GM18519 (cell line): ENCODE measurements around the gene SCIMP.
"Not testable (repeated sequence)": the region's sequence is repeated elsewhere in the genome, so short reads cannot be mapped to it uniquely, and the experiment has no call there.

ENCODE experiments used
- ATAC-seq: cut with Tn5 transposase; IDR thresholded peaks from one replicate; pipeline ENCODE4 v1.9.1; 2021; ENCODE audit warnings: mild to moderate bottlenecking, moderate library complexity; ENCODE audit not compliant: unreplicated experiment, low FRiP score

The SCIMP gene

DNA sequence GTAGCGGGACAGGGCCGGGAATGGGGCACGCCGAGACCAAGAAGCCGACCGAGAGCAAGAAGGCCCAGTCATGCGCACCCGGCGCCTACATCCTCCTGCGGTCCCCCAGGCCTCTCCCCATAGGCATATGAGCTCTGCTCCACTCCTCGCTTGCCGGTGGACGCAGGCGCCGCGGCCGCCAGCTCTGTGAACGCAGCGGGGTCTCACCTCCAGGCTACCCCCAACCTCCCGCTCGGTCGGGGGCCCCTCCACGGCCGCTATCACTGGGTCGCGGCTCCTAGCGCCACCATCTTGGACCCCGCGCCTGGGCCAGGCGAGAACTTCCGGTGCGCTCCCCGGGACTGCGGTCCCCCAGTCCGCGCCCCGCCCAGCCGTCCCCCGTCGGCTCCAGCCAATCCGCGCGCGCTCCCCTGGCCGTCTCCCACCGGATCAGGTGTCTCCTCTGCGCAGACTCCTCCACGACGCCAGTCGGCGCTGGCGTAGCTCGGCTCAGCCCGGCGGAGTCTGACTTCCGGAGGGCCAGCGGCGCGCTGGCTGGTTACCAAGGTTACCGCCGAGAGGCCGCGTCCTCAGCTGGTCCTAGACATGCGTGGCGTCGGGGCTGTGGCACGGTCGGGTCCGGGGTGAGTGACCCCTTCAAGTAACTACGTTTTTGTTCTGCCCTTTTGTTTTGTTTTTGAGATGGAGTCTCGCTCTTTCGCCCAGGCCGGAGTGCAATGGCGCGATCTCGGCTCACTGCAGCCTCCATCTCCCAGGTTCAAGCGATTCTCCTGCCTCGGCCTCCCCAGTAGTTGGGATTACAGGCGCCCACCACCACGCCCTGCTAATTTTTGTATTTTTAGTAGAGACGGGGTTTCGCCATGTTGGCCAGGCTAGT, 42.9 kb downstream of the SCIMP start, which contains the start of gene ZNF594:
ZNF594 (minus strand) TSS at position 328 of the 877 bp plus-strand sequence. CDS start 7,612 bp downstream, outside the sequence.
- peak; percentile 89 for ATAC-seq

DNA sequence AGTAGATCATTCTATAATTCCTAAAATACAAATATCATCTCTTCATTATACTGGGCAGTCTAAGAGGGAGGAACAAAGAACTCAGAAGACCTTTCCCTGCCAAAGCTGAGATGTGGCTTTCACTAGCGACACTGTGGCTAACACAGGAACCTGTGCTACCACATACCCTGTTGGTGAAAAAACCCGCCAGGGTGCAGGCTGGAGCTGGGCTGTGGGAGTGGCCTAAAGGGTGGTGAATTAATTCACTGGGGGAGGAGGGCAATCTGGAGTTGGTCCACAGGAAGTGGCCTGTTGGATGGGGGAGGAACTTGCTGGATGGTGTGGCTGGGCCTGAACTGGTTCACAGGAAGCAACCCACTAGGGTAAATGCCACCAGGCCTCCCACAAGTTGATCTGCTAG, 50.4 kb downstream of the SCIMP start:
- no peak for ATAC-seq

DNA sequence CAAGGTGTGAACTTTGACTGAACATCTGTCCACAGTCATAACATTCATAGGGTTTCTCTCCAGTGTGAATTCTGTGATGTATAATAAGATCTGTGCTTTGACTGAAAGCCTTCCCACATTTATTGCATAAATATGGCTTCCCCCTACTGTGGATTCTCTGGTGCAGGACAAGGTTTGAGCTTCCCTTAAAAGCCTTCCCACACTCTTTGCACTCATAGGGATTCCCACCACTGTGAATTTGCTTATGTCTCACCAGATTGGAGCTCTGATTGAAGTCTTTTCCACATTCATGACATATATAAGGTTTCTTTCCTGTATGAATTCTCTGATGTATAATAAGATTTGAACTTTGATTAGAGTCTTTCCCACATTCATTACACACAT, 51.3 kb downstream of the SCIMP start:
- no peak for ATAC-seq

DNA sequence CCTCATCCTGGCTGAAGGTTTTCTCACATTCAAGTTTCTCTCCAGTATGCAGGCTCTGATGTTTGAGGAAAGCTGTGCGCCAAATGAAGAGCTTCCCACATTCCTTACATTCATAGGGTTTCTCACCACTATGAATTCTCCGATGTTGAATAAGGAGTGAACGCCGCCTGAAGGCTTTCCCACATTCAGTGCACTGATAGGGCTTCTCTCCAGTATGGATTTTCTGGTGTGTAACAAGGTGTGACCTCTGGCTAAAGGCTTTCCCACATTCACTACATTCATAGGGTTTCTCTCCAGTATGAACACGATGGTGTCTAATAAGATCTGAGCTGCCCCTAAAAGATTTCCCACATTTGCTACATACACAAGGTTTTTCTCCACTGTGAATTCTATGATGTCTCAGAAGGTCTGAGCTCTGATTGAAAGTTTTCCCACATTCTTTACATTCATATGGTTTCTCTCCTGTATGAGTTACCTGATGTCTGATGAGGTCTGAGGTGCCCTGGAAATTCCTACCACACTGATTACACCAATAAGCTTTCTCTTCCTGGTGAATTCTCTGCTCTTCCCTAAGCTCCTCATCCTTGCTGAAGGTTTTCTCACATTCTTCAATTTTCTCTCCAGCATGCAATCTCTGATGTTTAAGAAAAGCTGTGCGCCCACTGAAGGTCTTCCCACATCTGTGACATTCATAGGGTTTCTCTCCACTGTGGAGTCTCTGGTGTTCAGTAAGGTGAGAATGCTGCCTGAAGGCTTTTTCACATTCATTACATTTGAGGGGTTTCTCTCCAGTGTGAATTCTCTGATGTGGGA, 51.9 kb downstream of the SCIMP start:
- ATAC-seq, result no peak

DNA sequence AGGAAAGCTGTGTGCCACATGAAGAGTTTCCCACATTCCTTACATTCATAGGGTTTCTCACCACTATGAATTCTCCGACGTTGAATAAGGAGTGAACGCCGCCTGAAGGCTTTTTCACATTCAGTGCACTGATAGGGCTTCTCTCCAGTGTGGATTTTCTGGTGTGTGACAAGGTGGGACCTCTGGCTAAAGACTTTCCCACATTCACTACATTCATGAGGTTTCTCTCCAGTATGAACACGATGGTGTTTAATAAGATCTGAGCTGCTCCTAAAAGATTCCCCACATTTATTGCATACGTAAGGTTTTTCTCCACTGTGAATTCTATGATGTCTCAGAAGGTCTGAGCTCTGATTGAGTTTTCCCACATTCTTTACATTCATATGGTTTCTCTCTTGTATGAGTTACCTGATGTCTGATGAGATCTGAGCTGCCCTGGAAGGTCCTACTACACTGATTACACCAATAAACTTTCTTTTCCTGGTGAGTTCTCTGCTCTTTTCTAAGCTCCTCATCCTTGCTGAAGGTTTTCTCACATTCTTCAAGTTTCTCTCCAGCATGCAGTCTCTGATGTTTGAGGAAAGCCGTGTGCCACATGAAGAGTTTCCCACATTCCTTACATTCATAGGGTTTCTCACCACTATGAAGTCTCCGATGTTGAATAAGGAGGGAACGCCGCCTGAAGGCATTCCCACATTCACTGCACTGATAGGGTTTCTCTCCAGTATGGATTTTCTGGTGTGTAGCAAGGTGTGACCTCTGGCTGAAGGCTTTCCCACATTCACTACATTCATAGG, 53.0 kb downstream of the SCIMP start:
- no peak for ATAC-seq

DNA sequence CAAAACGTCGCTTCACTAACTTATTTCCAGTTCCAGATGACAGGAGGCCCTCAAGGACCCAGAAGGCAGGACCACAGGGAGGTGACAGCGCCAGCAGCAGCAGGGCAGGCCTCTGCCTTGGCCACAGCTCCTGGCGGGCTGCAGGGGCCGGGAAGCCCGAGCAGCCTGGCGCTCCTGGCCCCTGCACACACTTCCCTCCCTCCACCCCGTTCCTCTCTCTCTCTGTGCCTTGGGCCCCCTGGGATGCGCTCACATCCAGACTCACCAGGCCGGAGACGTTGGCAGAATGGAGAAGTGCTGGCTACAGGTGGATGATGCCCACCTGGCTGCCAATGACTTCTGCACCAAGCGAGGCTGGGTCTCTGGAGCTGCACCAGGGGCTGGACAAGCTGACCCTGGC, 55.7 kb downstream of the SCIMP start:
- ATAC-seq, result no peak

DNA sequence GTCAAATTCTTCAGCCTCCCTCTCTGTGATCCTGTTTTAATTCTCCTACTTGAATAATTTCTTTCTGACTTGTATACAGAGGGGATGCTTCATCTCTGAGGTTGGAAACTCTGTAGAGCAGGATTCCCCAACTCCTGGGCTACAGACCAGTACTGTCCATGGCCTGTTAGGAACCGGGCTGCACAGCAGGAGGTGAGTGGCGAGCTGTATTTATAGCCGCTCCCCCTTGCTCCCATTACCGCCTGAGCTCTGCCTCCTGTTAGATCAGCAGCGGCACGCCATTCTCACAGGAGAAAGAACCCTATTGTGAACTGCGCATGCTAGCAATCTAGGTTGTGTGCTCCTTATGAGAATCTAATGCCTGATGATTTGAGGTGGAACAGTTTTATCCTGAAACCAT, 59.6 kb downstream of the SCIMP start:
- not testable (repeated sequence) for ATAC-seq

DNA sequence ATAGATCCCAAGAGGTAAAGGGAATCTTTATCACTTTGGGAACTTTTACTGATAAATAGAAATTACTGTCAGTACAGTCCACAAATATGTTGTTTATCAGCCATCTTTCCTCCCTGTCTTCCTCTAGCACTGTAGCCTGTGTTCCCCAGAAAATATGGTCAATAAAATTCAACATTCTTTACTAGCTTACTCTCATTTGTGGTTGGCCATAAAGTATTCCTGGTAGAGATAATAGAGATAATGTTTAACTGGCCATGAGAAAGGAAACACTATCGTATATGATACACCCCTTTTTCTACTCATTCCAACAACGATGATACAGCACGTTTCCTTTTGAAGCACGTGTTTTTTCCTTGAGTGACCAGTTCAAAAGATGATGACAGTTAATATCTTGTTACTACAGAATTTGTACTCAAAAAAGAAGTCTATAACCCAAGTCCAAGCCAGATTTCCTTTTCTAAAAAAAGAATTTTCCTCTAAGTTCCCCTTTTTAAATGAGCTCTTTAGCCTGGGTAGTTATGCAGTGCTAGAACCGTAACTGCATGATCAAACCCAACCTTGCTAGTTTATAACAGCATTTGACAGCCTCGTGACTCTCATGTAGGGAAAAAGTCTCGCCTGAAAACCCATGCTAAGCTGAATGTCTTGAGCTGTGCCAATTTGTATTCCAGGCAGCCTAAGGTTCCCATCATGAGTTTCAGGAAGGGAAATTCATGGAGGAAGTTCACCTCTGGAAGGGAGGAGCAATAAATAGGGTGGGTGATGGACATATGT, 68.7 kb downstream of the SCIMP start:
- ATAC-seq, result not testable (repeated sequence)

DNA sequence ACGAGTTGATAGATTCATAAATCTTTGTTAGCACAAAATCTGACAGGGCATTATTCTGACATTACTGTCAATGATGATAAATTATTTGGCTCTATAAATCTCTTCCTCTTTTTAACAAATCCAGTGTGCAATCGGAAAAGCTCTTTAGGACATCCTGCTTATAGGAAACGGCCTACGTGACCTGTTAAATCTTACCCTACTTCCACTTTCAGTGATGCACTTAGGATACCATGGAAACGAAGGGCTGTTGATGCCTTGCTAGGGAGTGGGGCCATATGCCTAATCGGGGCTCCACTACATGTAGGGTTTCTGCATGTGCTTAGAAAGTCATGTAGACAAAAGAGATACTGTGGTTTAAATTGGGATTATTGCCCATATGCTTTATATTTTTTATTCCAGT, 70.2 kb downstream of the SCIMP start:
- ATAC-seq, result no peak

DNA sequence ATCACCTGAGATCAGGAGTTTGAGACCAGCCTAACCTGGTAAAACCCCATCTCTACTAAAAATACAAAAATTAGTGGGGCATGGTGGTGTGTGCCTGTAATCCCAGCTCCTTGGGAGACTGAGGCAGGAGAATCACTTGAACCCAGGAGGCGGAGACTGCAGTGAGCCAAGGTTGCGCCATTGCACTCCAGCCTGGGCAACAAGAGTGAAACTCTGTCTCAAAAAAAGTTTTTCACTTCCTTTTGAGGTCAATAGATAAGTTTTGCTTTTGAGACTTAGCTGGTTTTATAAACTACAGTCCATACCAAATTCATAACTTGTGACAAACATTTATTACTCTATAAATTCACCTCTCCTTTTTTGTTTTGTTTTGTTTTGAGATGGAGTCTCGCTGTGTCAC, 72.9 kb downstream of the SCIMP start:
- ATAC-seq, result not testable (repeated sequence)

DNA sequence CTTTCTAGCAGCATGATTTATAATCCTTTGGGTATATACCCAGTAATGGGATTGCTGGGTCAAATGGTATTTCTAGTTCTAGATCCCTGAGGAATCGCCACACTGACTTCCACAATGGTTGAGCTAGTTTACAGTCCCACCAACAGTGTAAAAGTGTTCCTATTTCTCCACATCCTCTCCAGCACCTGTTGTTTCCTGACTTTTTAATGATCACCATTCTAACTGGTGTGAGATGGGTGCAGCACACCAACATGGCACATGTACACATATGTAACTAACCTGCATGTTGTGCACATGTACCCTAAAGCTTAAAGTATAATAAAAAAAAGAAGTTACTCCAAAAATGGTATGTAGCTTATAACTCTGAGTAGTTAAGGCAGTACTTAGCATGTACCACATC, 74.0 kb downstream of the SCIMP start:
- ATAC-seq, result not testable (repeated sequence)
